Liver (tissue), 9 donors: ENCODE results near the gene GGT6. TPM values are rescaled to one million over a fixed set of nuclear protein-coding genes. Genes with fewer than 3 reads are reported as not detected.

Source experiments
- DNase-seq: peaks from one replicate; pipeline ENCODE4 v3.0.0-alpha.2; 2017; ENCODE audit warnings: low spot score
- H3K27ac ChIP-seq, 2 donors: one replicate each; pipeline ENCODE4 v1.7.0; 2013; ENCODE audit warnings: inconsistent platforms in 2 of 2, low read length in 2 of 2, control low read depth in 1 of 2, low read depth in 1 of 2, mild to moderate bottlenecking in 1 of 2
- H3K27me3 ChIP-seq, 4 donors: one replicate each; pipeline versions ENCODE4 v1.6.1 to v1.7.0; 2013; ENCODE audit warnings: low read length in 3 of 4, inconsistent platforms in 1 of 4, mild to moderate bottlenecking in 1 of 4, moderate library complexity in 1 of 4; ENCODE audit not compliant: control insufficient read depth in 4 of 4, insufficient read depth in 4 of 4
- H3K36me3 ChIP-seq, 4 donors: one replicate each; pipeline versions ENCODE4 v1.6.1 to v1.7.0; 2013; ENCODE audit warnings: low read length in 3 of 4, mild to moderate bottlenecking in 3 of 4, low read depth in 1 of 4, moderate library complexity in 1 of 4; ENCODE audit not compliant: control insufficient read depth in 4 of 4, insufficient read depth in 3 of 4
- H3K4me1 ChIP-seq, 4 donors: one replicate each; pipeline versions ENCODE4 v1.6.1 to v1.7.0; 2013; ENCODE audit warnings: low read length in 3 of 4, mild to moderate bottlenecking in 3 of 4, moderate library complexity in 1 of 4; ENCODE audit not compliant: control insufficient read depth in 4 of 4, insufficient read depth in 4 of 4
- H3K4me3 ChIP-seq, 3 donors: one replicate each; pipeline versions ENCODE4 v1.6.1 to v1.7.0; 2013; ENCODE audit warnings: low read length in 3 of 3, control low read depth in 1 of 3, low read depth in 1 of 3, mild to moderate bottlenecking in 1 of 3
- H3K9ac ChIP-seq, 2 donors: one replicate each; pipeline ENCODE4 v1.7.0; 2013; ENCODE audit warnings: low read length in 2 of 2, mild to moderate bottlenecking in 2 of 2, moderate library complexity in 2 of 2, control low read depth in 1 of 2, low read depth in 1 of 2
- H3K9me3 ChIP-seq, 4 donors: one replicate each; pipeline versions ENCODE4 v1.6.1 to v1.7.0; 2013; ENCODE audit warnings: low read length in 3 of 4; ENCODE audit not compliant: control insufficient read depth in 4 of 4
- ATF3 ChIP-seq: IDR thresholded peaks from 2 replicates; pipeline ENCODE4 v1.6.1; 2016; ENCODE audit warnings: antibody characterized with exemption
- CTCF ChIP-seq: fragments of 150-350 bp; IDR thresholded peaks from 2 replicates; pipeline ENCODE4 v1.5.1; 2017; ENCODE audit warnings: improper control_type of control experiment, low read depth, low read length; ENCODE audit not compliant: missing input control
- EGR1 ChIP-seq, 2 donors: IDR thresholded peaks; 2 replicates each; pipeline ENCODE4 v1.6.1; 2016 to 2018; ENCODE audit warnings: antibody characterized with exemption in 2 of 2, low read depth in 2 of 2
- FOXA1 ChIP-seq: IDR thresholded peaks from 2 replicates; pipeline ENCODE4 v1.6.1; 2016; ENCODE audit warnings: antibody characterized with exemption
- FOXA2 ChIP-seq: IDR thresholded peaks from 2 replicates; pipeline ENCODE4 v1.6.1; 2016; ENCODE audit warnings: antibody characterized with exemption
- GABPA ChIP-seq, 2 donors: IDR thresholded peaks in 1 of 2; conservative IDR thresholded peaks in 1 of 2; 2 replicates each; pipeline ENCODE4 v1.6.1; 2016; ENCODE audit warnings: antibody characterized with exemption in 2 of 2, mild to moderate bottlenecking in 1 of 2, moderate library complexity in 1 of 2
- HNF4A ChIP-seq, 2 donors: conservative IDR thresholded peaks; 2 replicates each; pipeline ENCODE4 v1.6.1; 2016; ENCODE audit warnings: antibody characterized with exemption in 2 of 2, mild to moderate bottlenecking in 2 of 2
- HNF4G ChIP-seq: IDR thresholded peaks from 2 replicates; pipeline ENCODE4 v1.6.1; 2016; ENCODE audit warnings: antibody characterized with exemption
- JUND ChIP-seq, 2 donors: IDR thresholded peaks; 2 replicates each; pipeline ENCODE4 v1.6.1; 2016; ENCODE audit warnings: antibody characterized with exemption in 2 of 2
- MAX ChIP-seq: IDR thresholded peaks from 2 replicates; pipeline ENCODE4 v1.6.1; 2016; ENCODE audit warnings: antibody characterized with exemption
- NR2F2 ChIP-seq: IDR thresholded peaks from 2 replicates; pipeline ENCODE4 v1.6.1; 2016; ENCODE audit warnings: antibody characterized with exemption
- RAD21 ChIP-seq, 2 donors: IDR thresholded peaks; 2 replicates each; pipeline ENCODE4 v1.6.1; 2016; ENCODE audit warnings: antibody characterized with exemption in 2 of 2, mild to moderate bottlenecking in 2 of 2
- RXRA ChIP-seq, 2 donors: IDR thresholded peaks; 2 replicates each; pipeline ENCODE4 v1.6.1; 2017 to 2018; ENCODE audit warnings: antibody characterized with exemption in 2 of 2, mild to moderate bottlenecking in 1 of 2
- SP1 ChIP-seq: IDR thresholded peaks from 2 replicates; pipeline ENCODE4 v1.6.1; 2018; ENCODE audit warnings: antibody characterized with exemption, mild to moderate bottlenecking
- TAF1 ChIP-seq: conservative IDR thresholded peaks from 2 replicates; pipeline ENCODE4 v1.6.1; 2016; ENCODE audit warnings: antibody characterized with exemption, mild to moderate bottlenecking
- YY1 ChIP-seq: IDR thresholded peaks from 2 replicates; pipeline ENCODE4 v1.6.1; 2016; ENCODE audit warnings: antibody characterized with exemption, mild to moderate bottlenecking
- ZBTB33 ChIP-seq: IDR thresholded peaks from 2 replicates; pipeline ENCODE4 v1.6.1; 2016; ENCODE audit warnings: antibody characterized with exemption
- WGBS: extraction: QIAGEN DNeasy Blood & Tissue Kit; methylation state at CpG from one replicate; pipeline ENCODE4 v1.1.7; 2013; 5-methylcytosine and 5-hydroxymethylcytosine counted together
- polyA plus RNA-seq, 2 donors: library from polyadenylated mRNA; stranded (reverse) in 1 of 2; unstranded in 1 of 2; fragments of 200-250 nt in 1 of 2; fragments of >200 nt in 1 of 2; fragmentation: Nextera tagmentation in 1 of 2; extraction: Ambion mirVana in 1 of 2; gene quantifications; one replicate each; pipeline versions ENCODE4 v1.2.1 to v1.2.3, GENCODE V29; 2013 to 2015
- total RNA-seq, 2 donors: library from RNA; depleted of rRNA; stranded (reverse); fragments of >200 nt; gene quantifications; one replicate each; pipeline ENCODE4 v1.2.3, GENCODE V29; 2014
- TF ChIP-seq, protein P1 (sequence below): IDR thresholded peaks from 2 replicates; pipeline ENCODE4 v1.6.1; 2016; ENCODE audit warnings: antibody characterized with exemption, mild to moderate bottlenecking
- donor health status: healthy.
- donor health status: healthy.
- donor health status: healthy.
- donor health status: healthy.
- donor health status: healthy.

The GGT6 gene
- total and polyA plus RNA-seq, 4 donors = 0.19 to 1.1 (median 0.53) TPM

DNA sequence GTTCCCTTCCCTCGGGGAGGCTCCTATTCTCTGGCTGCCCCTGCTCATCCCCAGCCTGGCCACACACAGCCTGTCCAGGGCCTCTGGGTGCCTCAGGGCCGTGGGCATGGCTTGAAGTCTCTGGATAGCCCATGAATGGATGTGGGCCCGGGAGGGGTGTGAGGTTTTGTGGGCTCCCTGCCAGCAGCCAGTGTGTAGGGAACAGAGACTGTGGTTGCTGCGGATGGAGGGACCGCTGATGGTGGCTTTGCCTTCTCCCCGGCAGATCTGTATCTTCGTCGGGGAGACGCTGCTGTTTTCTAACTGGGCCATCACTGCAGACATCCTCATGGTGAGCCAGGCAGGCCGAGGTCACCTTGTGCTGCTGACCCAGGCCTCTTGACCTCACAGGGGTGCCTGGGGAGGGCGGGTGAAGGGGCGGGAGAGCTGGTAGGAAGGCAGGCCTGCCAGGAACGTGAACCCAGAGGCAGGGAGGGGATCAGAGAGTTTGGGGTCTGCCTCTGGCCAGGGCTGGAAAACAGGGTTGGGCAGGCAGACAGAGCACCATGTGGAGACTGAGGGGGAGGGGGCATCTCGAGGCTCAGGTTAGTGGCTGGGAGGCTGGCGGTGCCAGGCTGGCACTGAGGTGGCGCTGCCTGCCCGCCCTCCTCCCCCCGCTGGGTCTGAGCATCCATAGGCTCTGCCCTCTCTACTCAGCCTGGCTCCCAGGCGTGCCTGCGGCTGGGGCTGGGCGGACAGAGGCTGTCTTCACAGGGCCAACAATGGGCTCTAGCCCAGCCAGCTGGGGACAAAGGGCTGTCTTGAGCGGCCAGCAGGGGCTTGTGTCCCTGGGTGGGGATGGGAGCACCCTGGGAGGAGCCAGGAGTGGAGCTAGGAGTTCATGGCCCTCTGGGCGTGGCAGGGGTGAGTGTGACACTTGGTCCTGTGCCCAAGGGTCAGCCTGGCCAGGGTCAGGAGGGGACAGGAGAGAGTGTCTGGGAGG lies 26.6 kb downstream of the GGT6 start:
- TF ChIP-seq RXRA (IDR thresholded peaks at IDR 0.05) (peak; percentile 50 to 53), FOXA1 (no peak), ZBTB33 (no peak), ATF3 (no peak), NR2F2 (peak; percentile 54), CTCF (no peak), TAF1 (no peak), EGR1 (IDR thresholded peaks at IDR 0.05; ENCODE audit: low read depth in 2 of 2) (no peak), HNF4A (conservative IDR thresholded peaks at IDR 0.05) (peak in 1 of 2 donors; percentile 14), MAX (no peak), RAD21 (IDR thresholded peaks at IDR 0.05) (no peak), JUND (IDR thresholded peaks at IDR 0.05) (no peak), SP1 (no peak), HNF4G (no peak), FOXA2 (no peak), YY1 (no peak), GABPA (IDR thresholded peaks at IDR 0.05 in 1 of 2, conservative IDR thresholded peaks at IDR 0.05 in 1 of 2) (no peak)
- TF ChIP-seq, protein P1, sequence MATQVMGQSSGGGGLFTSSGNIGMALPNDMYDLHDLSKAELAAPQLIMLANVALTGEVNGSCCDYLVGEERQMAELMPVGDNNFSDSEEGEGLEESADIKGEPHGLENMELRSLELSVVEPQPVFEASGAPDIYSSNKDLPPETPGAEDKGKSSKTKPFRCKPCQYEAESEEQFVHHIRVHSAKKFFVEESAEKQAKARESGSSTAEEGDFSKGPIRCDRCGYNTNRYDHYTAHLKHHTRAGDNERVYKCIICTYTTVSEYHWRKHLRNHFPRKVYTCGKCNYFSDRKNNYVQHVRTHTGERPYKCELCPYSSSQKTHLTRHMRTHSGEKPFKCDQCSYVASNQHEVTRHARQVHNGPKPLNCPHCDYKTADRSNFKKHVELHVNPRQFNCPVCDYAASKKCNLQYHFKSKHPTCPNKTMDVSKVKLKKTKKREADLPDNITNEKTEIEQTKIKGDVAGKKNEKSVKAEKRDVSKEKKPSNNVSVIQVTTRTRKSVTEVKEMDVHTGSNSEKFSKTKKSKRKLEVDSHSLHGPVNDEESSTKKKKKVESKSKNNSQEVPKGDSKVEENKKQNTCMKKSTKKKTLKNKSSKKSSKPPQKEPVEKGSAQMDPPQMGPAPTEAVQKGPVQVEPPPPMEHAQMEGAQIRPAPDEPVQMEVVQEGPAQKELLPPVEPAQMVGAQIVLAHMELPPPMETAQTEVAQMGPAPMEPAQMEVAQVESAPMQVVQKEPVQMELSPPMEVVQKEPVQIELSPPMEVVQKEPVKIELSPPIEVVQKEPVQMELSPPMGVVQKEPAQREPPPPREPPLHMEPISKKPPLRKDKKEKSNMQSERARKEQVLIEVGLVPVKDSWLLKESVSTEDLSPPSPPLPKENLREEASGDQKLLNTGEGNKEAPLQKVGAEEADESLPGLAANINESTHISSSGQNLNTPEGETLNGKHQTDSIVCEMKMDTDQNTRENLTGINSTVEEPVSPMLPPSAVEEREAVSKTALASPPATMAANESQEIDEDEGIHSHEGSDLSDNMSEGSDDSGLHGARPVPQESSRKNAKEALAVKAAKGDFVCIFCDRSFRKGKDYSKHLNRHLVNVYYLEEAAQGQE = no peak
- H3K27ac ChIP-seq = peak overlapping the region; percentile 19 to 25
- 51% methylated on average over 23 of the region's 23 CpGs for WGBS
- peaks cover 7 to 36% (median 14%) of the 10 kb centered on the region in 4 donors for H3K4me1 ChIP-seq
- no peak overlapping the region for H3K9ac ChIP-seq
- H3K36me3 ChIP-seq = peaks cover under 1 to 12% (median 2%) of the 10 kb centered on the region in 4 donors
- H3K4me3 ChIP-seq = no peak overlapping the region
- no peaks in the 10 kb centered on the region for H3K9me3 ChIP-seq
- H3K27me3 ChIP-seq = no peaks in the 10 kb centered on the region
- no peak for DNase-seq
